CD4-positive, alpha-beta T cell treated with Interleukin-10 for 1 hour (primary cell): ENCODE results near the gene HES5.
"Not testable (repeated sequence)": the region's sequence is repeated elsewhere in the genome, so short reads cannot be mapped to it uniquely, and the experiment has no call there.

Source experiments
- DNase-seq: peaks from one replicate; pipeline ENCODE4 v3.0.0-alpha.2; 2020

The HES5 gene

DNA sequence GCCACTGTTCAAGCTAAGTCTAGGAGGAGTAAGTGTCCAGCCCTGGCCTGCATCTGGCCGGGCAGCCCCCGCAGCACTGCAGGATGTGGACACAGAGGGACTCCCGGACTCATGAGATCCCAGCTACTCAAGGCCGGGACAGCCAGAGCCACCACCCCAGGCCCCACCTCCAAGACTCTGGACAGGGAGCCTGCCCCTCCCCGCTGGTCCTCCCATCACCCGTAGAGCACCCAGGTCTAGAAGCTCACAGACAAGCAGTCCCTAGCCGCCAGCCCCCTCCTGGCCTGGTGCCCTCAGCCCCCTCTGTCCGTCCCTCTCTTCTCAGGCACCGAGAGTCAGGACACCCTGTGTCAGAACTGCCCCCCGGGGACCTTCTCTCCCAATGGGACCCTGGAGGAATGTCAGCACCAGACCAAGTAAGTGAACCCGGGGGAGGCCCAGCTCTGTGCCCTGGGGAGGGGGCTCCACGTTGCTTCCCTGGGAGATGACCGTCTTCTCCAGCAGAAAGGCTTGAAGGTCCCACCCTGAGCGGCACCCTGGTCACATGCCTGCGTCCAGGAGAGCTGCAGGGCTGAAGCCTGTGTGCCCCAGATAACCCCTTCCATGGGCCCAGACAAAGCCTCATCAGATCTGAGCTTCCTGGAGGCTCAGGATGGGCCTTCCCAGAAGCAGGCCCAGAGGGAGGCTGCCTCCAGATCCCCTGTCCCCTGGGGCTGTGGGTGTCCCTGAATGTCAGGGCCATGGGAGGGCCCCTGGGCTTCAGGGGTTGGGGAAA, 30.4 kb upstream of the HES5 start:
- DNase-seq: no peak

DNA sequence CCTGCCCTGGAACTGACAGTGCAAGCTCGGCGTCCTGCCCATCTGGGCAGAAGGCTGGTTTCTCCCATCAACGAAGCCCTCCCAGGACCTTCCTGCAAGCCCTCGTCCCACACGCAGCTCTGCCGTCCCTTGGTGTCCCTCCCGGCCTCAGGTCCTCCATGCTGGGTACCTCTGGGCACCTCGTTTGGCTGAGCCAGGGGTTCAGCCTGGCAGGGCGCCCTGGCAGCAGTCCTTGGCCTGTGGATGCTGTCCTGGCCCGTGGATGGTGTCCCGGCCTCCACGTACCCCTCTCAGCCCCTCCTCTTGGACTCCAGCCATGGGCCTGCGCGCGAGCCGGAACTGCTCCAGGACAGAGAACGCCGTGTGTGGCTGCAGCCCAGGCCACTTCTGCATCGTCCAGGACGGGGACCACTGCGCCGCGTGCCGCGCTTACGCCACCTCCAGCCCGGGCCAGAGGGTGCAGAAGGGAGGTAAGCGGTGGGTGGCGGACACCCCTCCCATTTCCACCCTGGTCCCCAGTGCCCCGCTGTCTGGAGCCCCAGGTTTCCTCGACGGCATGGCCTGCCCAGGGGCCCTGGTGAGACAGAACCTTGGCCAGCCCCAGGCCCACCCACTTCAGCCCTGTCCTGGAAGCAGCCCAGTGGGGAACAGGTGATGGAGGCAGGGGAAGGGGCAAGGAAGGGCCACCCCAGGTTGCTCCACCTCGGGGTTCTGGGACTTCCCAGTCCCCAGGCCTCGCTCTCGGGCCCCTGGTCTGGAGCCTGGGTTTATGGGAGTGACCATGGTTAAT, 29.6 kb upstream of the HES5 start:
- DNase-seq: no peak

DNA sequence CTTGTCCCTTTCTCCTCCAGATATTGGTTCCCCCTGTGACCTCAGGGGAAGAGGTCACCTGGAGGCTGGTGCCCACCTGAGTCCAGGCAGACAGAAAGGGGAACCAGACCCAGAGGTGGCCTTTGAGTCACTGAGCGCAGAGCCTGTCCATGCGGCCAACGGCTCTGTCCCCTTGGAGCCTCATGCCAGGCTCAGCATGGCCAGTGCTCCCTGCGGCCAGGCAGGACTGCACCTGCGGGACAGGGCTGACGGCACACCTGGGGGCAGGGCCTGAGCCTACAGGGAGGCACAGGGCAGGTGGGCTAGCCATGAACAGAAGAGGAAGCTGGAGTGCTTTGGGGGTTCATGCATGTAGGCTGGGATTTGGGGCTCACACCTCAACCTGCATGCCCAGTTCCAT, 28.8 kb upstream of the HES5 start:
- no peak for DNase-seq

DNA sequence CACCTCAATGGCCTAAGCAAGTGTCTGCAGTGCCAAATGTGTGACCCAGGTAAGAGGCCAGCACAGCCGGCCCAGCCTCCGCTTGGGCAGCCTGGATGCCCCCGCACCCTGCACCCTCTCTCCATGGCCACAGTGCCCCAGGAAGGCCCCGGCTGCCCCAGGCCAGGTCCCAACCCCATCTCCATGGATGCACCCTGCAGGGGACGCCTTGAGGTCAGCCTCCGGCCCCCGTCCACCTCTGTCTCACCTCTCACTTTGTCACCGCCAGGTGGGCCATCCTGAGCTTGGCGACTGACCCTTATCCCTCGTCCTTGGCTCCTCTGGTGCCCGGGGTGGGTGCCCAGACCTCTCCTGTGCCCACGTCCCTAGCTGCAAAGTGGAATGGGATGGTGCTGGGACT, 28.4 kb upstream of the HES5 start:
- no peak for DNase-seq

DNA sequence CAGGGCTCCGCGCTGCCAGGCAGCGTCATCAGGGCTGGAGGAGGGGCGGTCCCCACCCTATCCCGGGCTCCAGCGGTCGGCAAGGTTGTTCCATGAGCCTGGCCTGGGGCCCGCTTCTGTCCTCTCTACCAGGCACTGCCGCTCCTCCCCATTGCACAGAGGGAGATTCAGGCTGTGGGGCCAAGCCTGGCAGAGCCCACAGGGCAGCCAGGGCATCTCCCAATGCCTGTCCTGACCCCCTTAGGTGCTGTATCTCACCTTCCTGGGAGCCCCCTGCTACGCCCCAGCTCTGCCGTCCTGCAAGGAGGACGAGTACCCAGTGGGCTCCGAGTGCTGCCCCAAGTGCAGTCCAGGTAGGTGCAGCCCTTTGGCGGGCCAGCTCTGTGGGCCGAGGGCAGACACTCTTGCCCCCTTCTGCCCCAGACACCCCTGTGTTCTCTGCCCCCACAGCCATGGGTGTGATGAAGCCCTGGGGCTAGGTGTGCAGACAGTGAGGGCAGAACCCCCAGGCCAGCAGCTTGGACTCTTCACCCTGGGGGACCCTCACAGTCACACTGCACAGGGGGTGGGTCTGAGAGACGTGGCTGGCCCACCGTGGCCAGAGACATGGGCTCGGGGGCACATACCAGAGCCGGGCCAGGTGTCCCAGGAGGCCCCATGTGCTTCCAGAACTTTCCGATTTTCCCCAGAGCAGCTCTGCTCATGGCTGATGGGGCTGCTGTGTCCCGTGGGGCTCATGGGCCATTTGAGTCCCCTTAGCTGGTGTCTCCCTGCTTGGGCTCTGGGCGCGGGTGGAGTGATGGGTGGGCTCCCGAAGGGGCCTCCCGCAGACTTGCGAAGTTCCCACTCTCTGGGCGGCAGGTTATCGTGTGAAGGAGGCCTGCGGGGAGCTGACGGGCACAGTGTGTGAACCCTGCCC, 27.7 kb upstream of the HES5 start:
- DNase-seq: no peak

DNA sequence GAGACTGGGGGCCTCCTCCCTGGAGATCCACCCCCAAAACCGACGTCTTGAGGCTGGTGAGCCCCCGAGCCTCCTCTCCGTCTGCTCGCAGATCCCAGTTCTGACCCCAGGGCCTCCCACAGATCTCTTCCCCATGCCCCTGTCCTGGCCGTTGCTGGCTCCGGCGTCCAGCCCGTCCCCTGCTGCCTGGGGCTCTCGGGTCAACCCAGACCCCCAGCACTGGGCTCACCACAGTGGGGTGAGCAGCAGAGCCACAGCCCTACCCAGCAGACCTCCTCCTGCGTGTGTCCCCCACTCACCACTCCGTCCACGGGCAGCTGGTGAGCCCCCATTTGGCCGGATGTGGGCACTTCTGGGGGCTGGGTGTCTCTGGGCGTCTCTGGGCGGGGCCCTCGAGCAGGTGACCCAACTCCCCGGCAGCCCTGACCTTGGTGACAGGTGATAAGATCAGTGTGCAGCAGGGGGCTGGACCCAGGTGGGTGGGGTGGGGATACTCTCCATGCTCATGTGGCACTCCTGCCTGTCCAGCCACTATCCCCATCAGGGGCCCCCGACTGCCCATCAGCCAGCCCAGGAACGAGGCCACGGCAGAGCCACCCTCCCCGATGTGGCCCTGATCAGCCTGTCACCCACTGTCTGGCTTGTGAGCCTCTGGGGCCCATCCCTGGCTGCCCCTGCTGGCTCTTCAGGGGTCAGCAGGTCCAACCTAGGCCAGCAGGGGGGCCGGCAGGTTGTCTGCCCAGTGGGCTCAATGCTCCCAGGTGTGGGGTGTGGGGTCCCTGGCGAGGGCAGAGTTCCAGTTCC, 26.8 kb upstream of the HES5 start:
- peak; percentile 59 for DNase-seq

DNA sequence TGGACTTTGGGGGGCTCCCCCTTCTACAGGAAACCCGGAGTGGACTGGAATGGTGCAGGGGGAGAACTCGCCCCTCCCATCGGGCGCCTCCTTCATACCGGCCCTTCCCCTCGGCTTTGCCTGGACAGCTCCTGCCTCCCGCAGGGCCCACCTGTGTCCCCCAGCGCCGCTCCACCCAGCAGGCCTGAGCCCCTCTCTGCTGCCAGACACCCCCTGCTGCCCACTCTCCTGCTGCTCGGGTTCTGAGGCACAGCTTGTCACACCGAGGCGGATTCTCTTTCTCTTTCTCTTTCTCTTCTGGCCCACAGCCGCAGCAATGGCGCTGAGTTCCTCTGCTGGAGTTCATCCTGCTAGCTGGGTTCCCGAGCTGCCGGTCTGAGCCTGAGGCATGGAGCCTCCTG, 26.2 kb upstream of the HES5 start, which contains the start of gene TNFRSF14:
Gene TNFRSF14, plus strand, starts transcription at position 95 of the 401 bp plus-strand sequence. Its CDS starts 294 bp downstream, at position 389.
- peak; percentile 82 for DNase-seq

DNA sequence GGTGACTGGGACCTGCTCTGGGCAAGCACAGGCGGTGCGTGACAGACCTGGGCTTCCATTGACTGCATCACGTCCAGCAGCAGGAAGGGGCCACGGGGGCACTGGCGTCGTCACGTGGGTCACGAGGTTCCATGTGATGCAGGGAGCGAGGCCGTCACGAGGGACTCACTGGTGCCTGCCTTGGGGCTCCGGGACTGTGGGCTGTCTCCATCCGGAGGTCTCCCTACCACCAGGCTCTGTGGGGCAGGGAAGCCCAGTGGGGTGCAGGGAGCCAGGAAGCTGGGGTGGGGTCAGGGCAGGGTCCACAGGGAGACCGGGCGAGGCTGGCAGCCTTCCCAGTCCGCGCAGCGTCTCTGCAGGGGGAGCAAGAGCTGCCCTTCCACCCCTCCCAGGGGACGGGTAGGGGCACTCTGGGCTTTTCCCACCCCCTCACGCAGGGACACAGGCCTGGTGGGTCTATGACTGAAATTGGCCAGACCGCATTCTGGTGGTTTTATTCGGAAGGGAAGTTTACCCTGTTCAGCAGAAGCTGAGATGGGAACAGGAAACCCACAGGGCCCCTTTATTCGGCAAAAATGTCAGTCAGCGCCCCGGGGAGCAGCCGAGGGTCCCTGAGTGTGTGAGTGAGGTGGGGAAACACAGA, 25.7 kb upstream of the HES5 start:
- peak; percentile 75 for DNase-seq

DNA sequence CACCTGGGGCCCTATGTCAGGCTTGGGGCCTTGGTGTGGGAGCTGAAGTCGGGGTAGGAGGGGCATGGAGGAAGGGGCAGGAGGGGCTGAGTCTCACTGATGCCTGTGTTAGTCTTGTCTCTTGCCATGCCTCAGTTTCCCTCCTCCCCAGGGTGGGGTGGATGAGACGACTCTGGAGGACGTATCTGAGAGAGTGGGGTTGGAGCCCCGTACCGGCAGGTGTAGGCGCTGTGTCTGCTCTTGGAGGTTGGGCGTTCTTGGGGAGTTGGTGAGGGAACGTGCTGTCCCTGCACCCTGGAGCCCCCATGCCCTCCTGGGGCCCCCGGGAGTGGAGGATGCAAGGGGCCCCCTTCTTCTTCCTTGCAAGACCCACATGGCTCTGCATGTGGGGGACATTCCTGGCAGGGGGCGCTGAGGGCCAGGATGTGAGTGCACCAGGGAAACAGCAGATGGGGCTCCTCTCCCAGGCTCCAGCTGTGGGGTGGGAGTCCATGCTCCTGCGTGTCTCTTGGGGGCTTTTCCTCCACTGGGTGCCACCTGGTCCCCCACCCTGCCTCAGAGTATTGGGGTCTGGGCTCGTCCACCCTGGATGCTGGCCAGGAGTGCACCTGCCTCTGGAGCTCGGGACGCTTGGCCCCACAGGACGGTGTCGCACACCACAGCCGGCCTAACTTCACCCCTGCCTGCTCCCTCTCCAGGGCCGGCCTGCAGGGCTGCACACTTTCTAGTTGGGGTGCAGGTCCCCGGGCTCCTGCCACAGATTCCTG, 24.7 kb upstream of the HES5 start:
- peak; percentile 62 for DNase-seq

DNA sequence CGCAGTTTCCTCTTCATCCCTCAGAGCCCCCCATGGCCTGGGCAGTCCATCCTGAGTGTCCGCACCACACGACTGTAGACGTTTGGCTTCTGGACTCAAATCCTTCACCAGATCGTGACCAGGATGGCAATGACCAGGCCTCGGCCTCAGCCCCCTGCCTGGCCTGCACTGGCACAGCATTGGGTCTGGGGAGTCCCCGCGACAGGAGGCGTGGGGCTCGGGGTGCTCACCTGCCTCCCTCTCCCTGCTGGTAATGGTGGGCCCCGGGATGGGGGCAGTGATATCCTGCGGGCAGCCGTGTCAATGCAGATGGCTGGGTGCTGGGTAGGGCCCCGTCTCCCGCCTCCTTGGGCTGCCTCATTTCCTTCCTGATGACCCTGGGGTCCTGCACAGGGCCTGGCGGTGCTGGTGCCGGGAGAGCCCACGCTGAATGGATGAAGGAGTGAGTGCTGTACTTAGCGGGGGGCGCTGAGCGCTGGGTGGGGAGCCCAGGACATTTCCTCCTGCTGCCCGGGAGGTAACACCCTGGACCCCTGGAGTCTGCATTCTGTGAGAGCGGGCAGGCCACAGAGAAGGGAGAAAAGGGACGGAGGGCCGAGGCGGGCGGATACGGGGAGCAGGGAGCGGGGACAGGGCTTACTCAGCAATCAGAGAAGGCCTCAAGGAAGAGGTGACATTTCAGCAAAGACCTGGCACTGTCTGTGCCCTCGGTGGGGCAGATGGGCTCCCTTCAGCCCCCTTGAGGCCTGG, 24.0 kb upstream of the HES5 start:
- DNase-seq: no peak

DNA sequence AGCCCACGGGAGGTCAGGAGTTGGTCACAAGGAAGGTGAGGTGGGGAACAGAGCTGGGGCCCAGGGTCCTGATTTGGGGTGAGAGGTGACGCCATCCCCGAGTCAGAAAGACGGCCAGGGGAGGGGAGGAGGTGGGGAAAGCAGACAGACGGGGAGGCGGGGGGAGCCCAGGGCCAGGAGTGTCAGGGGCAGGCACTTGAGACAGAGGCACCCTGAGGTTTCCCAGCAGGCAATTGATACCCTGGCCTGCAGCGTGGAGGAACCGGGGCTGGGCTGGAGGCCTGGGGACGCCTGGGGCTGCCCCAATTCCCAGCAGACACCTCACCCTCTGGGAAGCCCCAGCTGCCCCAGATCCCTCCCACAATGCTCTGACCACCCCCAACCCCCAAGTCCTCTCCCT, 23.0 kb upstream of the HES5 start:
- not testable (repeated sequence) for DNase-seq

DNA sequence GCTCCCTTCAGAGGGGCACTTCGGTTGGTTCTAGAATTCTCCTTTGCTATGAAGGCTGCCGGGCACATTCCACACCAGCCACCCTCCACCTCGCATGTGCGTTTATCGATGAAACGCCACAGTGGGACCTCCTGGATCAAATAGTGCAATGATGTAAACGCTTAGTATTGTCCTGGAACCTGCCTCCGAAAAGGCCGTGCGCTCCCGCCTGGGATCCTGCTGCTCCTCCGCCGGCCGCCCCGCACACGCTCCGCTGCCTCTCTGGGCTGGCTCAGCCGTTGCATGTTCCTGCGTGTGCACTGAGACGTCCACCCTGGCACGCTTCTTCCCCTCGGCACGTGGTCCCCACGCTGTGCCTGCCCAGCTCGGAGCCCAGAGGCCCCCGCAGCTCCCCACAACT, 22.1 kb upstream of the HES5 start:
- no peak for DNase-seq

DNA sequence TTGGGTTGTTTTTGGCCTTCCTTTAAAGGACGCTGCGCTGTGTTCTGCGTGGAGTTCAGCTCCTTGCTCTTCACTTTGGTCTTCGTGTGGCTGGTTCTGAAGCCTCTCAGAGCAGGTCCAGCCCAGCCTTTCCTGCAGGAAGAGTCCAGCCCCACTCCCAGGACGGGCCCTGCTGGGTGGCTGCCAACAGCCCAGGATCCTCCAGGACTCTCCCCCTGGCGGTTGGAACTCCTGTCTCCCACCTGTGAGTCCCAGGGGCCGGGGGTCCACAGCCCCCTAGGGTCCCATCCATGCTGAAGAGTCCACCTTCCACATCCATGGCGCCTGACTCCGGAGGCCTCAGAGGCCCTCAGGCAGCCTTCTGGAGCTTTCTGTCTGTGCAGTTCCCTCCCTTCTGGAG, 21.5 kb upstream of the HES5 start:
- not testable (repeated sequence) for DNase-seq

DNA sequence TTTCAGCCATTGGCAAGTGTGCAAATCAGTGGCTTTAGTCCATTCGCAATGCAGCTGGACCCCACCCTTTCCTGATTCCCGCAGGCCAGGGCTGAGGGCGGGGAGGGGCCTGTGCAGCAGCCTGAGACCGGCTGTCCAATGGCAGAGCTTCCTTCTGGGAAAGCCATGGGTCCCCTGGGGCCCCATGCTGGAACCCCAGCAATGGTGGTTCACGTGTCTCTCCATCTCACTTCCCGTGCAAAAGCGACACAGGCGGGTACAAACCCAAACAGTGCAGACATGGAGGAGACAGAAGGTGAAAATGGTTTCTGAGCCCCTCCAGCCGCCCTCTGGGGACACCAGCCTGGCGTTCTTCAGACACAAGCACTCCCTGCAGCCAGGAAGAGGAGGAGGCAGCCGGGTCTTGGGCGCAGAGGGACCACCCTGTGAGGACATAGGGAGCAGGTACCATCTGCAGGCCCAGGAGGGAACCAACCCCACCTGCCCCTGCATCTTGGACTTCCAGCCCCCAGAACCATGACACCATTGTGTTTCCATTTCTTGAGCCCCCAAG, 20.3 kb upstream of the HES5 start:
- not testable (repeated sequence) for DNase-seq

DNA sequence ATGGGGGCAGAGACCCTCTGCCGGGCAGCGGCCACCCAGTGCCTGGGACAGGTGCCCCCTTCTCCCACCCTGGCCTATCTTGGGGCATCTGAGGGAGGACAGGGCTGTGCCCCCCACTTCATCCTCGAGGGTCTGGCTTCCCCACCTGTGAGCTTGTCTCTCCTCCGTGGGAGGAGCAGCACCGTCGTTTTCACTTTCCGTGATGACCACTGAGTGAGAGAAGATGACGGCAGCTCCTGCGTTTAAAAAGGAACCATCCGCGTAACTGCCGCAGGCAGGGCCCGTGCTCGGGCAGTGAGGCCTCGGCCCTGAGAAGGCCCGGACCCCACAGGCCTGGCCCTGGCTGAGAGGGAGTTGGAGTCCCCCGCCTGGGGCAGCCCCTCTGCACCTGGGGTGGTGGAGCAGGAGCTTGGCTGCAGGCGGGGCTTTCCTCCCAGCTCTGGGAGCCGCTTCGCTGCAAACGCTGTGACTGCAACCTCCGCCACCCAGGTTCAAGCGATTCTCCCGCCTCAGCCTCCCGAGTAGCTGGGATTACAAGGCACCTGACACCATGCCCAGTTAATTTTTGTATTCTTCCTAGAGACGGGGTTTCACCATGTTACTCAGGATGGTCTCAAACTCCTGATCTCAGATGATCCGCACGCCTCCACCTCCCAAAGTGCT, 19.4 kb upstream of the HES5 start:
- DNase-seq: not testable (repeated sequence)

DNA sequence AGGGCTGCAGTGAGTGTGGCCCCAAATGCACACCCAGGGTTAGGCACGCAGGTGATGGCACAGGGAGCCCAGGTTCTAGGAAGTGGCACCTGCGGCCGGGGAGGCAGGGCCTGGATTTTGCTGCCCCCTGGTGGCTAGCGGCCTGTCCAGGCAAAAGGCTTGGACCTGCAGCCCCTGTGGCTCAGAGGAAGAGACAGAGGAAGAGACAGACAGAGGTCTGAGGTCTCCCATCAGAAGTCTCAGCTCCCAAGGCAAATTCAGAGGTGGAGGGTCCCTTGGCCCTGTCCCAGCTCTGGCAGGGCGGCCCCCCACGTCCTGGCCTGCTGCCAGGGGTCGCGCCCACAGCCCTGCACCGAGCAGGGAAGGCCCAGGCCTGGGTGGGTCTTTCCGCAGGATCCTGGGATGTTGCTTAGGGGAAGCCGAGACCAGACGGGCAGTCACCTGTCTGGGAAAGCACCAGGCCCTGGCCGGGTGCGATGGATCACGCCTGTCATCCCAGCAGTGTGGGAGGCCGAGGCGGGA, 18.1 kb upstream of the HES5 start:
- peak; percentile 88 for DNase-seq

DNA sequence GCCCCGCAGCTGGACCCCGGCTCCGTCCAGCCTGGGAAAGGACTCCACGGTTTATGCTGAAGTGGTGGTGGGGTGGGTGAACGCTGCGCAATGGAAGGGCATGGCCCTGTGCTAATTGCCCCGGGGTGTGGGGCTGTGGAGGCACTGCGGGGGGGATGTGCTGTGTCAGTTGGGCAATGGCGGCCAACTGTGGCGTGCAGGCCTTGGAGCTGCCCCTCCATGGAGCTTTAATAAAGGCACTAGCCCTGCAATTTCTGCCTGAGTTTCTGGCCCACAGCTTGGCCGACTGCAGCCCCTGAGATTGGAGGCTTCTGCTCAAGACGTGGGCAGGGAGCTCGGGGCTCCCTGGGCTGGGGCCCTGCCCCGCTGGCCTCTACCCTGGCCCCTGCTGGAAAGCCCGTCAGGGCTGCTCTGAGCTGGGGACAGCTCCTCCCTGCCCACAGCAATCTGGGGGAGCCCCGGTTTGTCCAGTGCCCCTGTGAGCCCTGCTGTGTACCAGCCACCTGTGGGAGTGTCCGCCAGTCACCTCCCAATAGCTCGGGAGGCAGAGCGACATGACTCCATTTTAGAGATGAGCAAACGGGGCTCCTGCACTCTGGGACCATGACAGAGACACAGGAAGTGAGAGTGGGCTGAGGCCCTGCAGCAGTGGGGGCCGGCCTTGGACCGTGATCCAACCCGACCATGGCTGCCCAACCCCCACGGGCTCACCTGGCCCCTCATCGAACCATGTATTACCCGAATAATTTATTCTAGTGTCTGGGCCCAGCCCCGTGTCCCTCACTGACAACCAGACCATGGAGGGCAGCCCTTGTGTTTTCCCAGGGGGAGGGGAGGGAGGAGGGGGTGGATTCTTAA, 17.4 kb upstream of the HES5 start:
- peak; percentile 59 for DNase-seq
